H7 (cell line): ENCODE data around the gene EVL. TPM values are rescaled to one million over a fixed set of nuclear protein-coding genes. Genes with fewer than 3 reads are reported as not detected.

ENCODE experiments used
- DNase-seq: peaks from one replicate; pipeline ENCODE4 v3.0.0; 2012
- H3K27me3 ChIP-seq: 2 replicates; pipeline ENCODE4 v1.6.0; 2011; ENCODE audit warnings: mild to moderate bottlenecking, low read length; ENCODE audit not compliant: control insufficient read depth, insufficient read depth
- H3K36me3 ChIP-seq: replicated peaks from 2 replicates; pipeline ENCODE4 v1.5.1; 2011; ENCODE audit warnings: low read length; ENCODE audit not compliant: control insufficient read depth, insufficient read depth
- H3K4me3 ChIP-seq: 2 replicates; pipeline ENCODE4 v1.5.1; 2011; ENCODE audit warnings: low read depth, mild to moderate bottlenecking, control low read depth, low read length, moderate library complexity; ENCODE audit not compliant: insufficient read depth
- total RNA-seq: library from RNA; depleted of rRNA; stranded (reverse); fragments of >200 nt; shearing (Covaris generic); gene quantifications from 2 replicates; pipeline ENCODE4 v1.2.3, GENCODE V29; 2014

EVL gene
- total RNA-seq, 1 experiment from 2014 or later: 38.9 TPM

- DNase-seq: no peak
- Histone ChIP-seq H3K36me3 (no peaks in the 10 kb centered on the region), H3K27me3 (no peaks in the 10 kb centered on the region), H3K4me3 (no peak overlapping the region)
Measured at GRCh38 chr14:100067481-100067880, 2.3 kb downstream of the EVL start.

- H3K4me3 ChIP-seq: no peak overlapping the region
- H3K36me3 ChIP-seq: no peaks in the 10 kb centered on the region
- no peaks in the 10 kb centered on the region for H3K27me3 ChIP-seq
- no peak for DNase-seq
Measured at GRCh38 chr14:100067971-100068959, 3.0 kb downstream of the EVL start.

GRCh38 chr14:100069161-100069800, 4.1 kb downstream of the EVL start:
- no peaks in the 10 kb centered on the region for H3K36me3 ChIP-seq
- no peak for DNase-seq
- no peaks in the 10 kb centered on the region for H3K27me3 ChIP-seq
- H3K4me3 ChIP-seq: no peak overlapping the region

- Histone ChIP-seq H3K36me3 (no peaks in the 10 kb centered on the region), H3K27me3 (no peaks in the 10 kb centered on the region), H3K4me3 (no peak overlapping the region)
- DNase-seq: no peak
Measured at GRCh38 chr14:100070310-100070709, 5.1 kb downstream of the EVL start.

- no peak for DNase-seq
- Histone ChIP-seq H3K4me3 (no peak overlapping the region), H3K36me3 (no peaks in the 10 kb centered on the region), H3K27me3 (no peaks in the 10 kb centered on the region)
Measured at GRCh38 chr14:100071545-100071944, 6.3 kb downstream of the EVL start.

GRCh38 chr14:100072783-100073346, 7.6 kb downstream of the EVL start:
- Histone ChIP-seq H3K27me3 (no peaks in the 10 kb centered on the region), H3K36me3 (no peaks in the 10 kb centered on the region), H3K4me3 (no peak overlapping the region)
- no peak for DNase-seq

GRCh38 chr14:100073576-100074430, 8.6 kb downstream of the EVL start:
- no peaks in the 10 kb centered on the region for H3K27me3 ChIP-seq
- no peak overlapping the region for H3K4me3 ChIP-seq
- DNase-seq: peak; percentile 42
- H3K36me3 ChIP-seq: no peaks in the 10 kb centered on the region

- Histone ChIP-seq H3K27me3 (no peaks in the 10 kb centered on the region), H3K36me3 (no peaks in the 10 kb centered on the region), H3K4me3 (no peak overlapping the region)
- no peak for DNase-seq
Measured at GRCh38 chr14:100074431-100075100, 9.3 kb downstream of the EVL start.

- no peaks in the 10 kb centered on the region for H3K27me3 ChIP-seq
- no peak for DNase-seq
- H3K4me3 ChIP-seq: no peak overlapping the region
- H3K36me3 ChIP-seq: no peaks in the 10 kb centered on the region
Measured at GRCh38 chr14:100075681-100076080, 10.5 kb downstream of the EVL start.

GRCh38 chr14:100076133-100076532, 10.9 kb downstream of the EVL start:
- Histone ChIP-seq H3K4me3 (no peak overlapping the region), H3K27me3 (no peaks in the 10 kb centered on the region), H3K36me3 (no peaks in the 10 kb centered on the region)
- DNase-seq: peak; percentile 79

- Histone ChIP-seq H3K27me3 (no peaks in the 10 kb centered on the region), H3K36me3 (no peaks in the 10 kb centered on the region), H3K4me3 (no peak overlapping the region)
- DNase-seq: no peak
Measured at GRCh38 chr14:100076606-100077005, 11.4 kb downstream of the EVL start.

- H3K36me3 ChIP-seq: no peaks in the 10 kb centered on the region
- H3K27me3 ChIP-seq: no peaks in the 10 kb centered on the region
- no peak for DNase-seq
- no peak overlapping the region for H3K4me3 ChIP-seq
Measured at GRCh38 chr14:100077441-100077840, 12.2 kb downstream of the EVL start.

GRCh38 chr14:100078216-100078803, 13.1 kb downstream of the EVL start:
- Histone ChIP-seq H3K27me3 (no peaks in the 10 kb centered on the region), H3K4me3 (no peak overlapping the region), H3K36me3 (no peaks in the 10 kb centered on the region)
- DNase-seq: no peak
